Astrocyte of the cerebellum (primary cell): Measurements from ENCODE around the gene PARP12.

ENCODE experiments used
- DNase-seq: peaks from one replicate; pipeline ENCODE4 v3.0.0-alpha.2; 2011; ENCODE audit warnings: low read depth
- H3K4me3 ChIP-seq: 2 replicates; pipeline ENCODE4 v1.5.1; 2011; ENCODE audit warnings: mild to moderate bottlenecking, low read depth, low read length, moderate library complexity
- CTCF ChIP-seq: IDR thresholded peaks from 2 replicates; pipeline ENCODE4 v1.5.1; 2012; ENCODE audit warnings: low read length, low read depth, moderate library complexity, mild to moderate bottlenecking; ENCODE audit errors: missing control alignments
- in situ Hi-C: cut with HindIII; loops from 2 replicates; pipeline ENCODE4 v1.10.0; 2017; ENCODE audit warnings: low sequenced_read_pairs

Gene PARP12

DNA sequence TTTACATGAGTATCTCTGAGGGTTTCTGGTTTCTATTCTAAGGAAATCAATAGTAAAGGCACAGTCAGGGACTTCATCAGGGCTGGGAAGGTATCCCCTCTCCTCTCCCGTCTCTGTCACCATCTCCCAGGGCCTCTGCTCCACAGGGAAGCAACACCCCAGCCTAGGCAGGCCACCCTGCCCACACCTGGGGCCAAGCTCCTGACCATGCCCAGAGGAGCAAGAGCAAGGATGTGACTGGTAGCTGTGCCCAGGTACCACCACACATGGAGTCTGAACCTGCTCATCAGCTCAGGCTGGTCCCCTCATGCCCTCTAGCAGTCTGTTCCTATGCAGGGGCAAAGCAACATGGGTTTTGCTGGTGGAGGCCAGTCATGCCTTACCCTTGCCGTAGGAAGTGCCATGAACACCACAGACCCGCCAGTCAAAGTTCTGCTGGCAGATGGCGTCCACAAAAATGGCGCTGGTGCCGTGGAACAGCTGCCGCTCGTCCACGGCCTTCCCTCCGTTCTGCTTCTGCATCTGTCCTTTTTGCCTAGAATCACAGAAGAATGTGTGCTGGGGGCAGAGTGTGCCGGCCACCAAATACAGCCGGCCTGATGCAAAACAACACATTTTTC is 36.8 kb downstream of the PARP12 start:
- TF ChIP-seq CTCF: no peak
- no peak for DNase-seq
- no peak overlapping the region for H3K4me3 ChIP-seq
- in situ Hi-C loops: no loop called here

- in situ Hi-C loops: no loop called here
- no peak for DNase-seq
- no peak overlapping the region for H3K4me3 ChIP-seq
- TF ChIP-seq CTCF: no peak
These were observed 37.5 kb downstream of the PARP12 start for GRCh38 chr7:140025241-140025640.

- TF ChIP-seq CTCF: no peak
- in situ Hi-C loops: loop anchor here (25.0 kb wide), 2 partner anchors 262 to 412 kb away; no protein-coding TSS in a partner anchor
- no peak for DNase-seq
- H3K4me3 ChIP-seq: no peak overlapping the region
These were observed 38.2 kb downstream of the PARP12 start for GRCh38 chr7:140024585-140024984.

GRCh38 chr7:140023728-140024127 is 39.0 kb downstream of the PARP12 start:
- DNase-seq: no peak
- H3K4me3 ChIP-seq: no peak overlapping the region

GRCh38 chr7:140022582-140023211 is 40.1 kb downstream of the PARP12 start:
- no peak for DNase-seq

More at GRCh38 chr7:140023728-140024127, 39.0 kb downstream of the PARP12 start:
- in situ Hi-C loops: loop anchor here (25.0 kb wide), 2 partner anchors 261 to 411 kb away; no protein-coding TSS in a partner anchor
- no peak for TF ChIP-seq CTCF

GRCh38 chr7:140021603-140022002 is 41.1 kb downstream of the PARP12 start:
- no peak for TF ChIP-seq CTCF
- in situ Hi-C loops: loop anchor here (25.0 kb wide), 2 partner anchors 259 to 409 kb away; no protein-coding TSS in a partner anchor
- no peak for DNase-seq
- no peak overlapping the region for H3K4me3 ChIP-seq

More at GRCh38 chr7:140022582-140023211, 40.1 kb downstream of the PARP12 start:
- H3K4me3 ChIP-seq: no peak overlapping the region
- in situ Hi-C loops: loop anchor here (25.0 kb wide), 2 partner anchors 260 to 410 kb away; no protein-coding TSS in a partner anchor
- no peak for TF ChIP-seq CTCF
